NCI-H1092 treated with DMSO at 0.1 percent for 48 hours (cell line): ENCODE measurements around the gene HPSE2.
"Not testable (repeated sequence)": the region's sequence is repeated elsewhere in the genome, so short reads cannot be mapped to it uniquely, and the experiment has no call there.

Experiments used
- DNase-seq: peaks from one replicate; lab custom pipeline; 2025; lab: John Stamatoyannopoulos, UW

Gene HPSE2

DNA sequence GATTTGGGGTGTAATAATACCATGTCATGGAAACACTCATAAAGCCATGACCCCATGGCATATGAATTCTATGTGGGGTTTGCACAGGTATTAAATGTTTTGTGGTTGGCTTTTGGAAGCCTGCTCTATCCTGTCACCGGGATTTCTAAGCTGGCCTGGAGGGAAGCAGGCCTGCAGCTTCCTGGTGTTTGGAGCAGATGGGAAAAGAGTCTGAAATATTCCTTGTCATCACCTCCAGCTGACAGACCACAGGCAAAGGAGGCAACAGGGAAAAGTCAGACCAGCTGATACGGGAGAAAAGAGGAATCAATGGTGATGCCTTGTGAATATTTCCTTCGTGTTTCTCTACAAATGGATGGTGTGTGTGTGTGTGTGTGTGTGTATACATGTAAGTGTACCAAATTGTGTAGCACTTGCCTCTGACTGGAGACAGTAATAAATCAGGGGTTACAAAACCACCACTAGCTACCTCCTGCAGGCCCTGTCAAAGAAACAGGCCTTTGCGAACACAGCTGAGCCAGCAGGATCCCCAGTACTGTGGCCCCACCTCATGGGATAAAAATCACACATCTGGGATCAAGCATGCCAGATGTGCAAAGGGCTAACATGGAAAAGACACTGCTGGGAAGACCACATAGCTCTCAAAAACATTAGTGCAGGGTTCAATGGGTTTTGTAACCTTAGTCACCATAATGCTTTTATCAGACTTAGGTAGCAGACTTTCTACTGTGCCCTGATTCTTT, 668.1 kb downstream of the HPSE2 start:
- DNase-seq, result no peak

DNA sequence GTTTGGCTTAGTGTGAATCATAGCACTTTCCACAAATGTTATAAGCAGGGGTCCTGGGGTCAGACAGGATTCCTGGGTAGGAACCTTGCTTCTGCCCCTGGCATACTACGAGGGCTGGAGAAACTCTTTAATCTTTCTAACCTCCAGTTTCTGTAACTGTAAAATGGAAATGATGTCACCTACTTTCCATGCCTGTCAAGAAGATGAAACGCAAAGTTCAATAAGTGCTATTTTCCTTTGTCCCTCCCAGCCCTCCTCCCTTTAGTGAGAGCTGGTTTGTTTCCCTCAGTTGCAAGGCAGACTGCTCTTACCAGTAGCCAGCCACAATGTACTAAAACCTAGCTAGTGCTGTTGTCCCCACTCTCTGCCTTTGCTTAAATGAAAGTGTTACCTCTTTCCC, 671.8 kb downstream of the HPSE2 start:
- no peak for DNase-seq

DNA sequence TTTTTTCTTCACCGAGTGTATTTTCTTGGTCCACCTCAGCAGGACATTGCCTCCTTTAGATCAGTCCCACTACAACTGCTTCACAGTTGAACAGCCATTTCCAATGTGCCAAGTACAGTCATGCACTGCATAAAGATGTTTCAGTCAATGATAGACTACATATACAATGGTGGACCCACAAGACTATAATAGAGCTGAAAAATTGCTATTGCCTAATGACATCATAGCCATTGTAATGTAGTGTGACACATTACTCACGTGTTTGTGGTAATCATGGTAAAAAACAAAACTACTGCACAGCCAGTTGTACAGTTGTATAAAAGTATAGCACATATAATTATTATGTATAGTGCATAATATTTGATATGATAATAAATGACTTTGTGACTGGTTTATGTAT, 675.1 kb downstream of the HPSE2 start:
- DNase-seq, result no peak

DNA sequence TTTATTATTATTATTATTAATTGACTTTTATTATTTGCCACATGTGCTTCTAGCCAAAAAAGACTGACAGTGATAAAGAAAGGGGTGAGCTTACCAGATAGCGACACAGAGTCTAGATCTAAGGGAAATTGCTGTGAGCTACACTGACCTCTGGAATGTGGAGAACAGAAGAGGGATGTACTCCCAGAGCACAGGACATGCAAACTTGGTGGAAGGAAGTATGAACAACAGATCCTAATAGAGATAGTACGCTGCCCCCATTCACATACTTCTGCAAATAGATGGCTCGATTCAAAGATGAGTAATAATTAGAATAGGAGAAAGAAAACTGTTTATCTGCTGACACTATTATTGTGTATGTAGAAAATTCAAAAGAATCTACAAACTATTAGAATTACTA, 679.6 kb downstream of the HPSE2 start:
- DNase-seq, result no peak

DNA sequence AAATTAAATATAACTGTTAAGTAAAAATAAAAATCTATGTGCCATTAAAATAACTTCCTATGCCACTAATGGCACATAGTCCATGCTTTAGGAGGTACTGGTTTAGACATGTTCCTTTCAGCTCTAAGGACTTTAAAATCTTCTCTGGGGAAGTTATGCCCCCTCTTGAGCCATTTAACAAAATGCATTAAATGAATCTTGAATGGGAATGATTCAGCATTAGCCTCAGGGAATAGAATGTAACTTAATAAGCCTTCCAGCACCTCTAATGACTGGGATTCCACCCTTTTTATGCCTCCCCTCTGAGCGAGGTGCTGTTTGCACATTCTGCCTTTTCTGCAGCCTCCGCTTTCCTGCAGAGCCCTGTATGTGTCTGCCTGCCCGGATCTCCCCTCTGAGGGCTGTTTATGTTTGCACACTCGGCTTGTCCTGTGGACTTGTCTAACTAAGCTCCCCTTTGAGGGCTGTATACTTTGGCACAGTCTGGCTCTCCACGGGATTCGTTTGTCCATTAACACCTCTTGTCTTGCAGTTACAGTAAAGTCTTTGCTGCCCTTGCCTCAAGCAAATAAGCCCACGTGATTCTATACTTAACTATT, 680.5 kb downstream of the HPSE2 start:
- peak; percentile 92 for DNase-seq

DNA sequence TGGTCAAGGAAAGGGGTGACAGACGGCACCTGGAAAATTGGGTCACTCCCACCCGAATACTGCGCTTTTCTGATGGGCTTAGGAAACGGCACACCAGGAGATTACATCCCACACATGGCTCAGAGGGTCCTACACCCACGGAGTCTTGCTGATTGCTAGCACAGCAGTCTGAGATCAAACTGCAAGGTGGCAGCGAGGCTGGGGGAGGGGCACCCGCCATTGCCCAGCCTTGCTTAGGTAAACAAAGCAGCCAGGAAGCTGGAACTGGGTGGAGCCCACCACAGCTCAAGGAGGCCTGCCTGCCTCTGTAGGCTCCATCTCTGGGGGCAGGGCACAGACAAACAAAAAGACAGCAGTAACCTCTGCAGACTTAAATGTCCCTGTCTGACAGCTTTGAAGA, 694.1 kb downstream of the HPSE2 start:
- not testable (repeated sequence) for DNase-seq

DNA sequence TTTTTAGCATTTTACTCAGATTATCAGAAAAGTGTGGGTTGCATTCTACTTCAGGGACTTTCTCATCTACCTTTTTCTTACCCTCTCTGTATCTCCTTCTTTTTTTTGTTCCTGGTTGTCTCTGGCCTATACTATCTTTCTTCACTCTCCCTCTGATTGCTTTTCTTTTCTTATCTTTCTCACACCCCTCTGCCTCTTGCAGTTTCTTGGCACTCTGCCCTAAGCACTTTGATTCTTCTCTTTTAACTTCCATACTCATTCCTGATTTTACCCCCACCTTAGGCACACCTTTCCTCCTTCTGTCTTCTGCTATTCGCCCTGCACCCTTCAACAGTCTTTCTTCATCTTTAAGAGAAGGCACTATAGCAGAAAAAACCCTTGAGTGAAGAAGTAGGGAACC, 696.1 kb downstream of the HPSE2 start:
- DNase-seq, result no peak

DNA sequence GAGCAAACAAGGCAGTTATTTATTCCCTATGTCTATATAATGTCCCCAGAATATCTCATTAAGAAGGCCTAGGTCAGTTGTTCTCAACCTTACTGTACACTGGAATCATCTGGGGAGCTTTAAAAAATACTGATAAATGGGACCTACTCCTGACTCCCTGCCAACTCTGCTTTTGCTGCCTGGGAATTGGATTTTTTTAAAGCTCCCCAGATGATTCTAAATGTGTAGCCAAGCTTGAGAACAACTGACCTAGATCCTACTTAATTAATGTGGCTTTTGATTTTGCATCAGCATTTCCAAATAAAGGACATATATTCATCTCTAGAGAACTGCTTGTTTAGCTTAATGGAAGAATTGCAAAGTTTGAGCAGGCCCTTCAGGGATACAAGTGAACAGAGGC, 697.2 kb downstream of the HPSE2 start:
- DNase-seq, result no peak

DNA sequence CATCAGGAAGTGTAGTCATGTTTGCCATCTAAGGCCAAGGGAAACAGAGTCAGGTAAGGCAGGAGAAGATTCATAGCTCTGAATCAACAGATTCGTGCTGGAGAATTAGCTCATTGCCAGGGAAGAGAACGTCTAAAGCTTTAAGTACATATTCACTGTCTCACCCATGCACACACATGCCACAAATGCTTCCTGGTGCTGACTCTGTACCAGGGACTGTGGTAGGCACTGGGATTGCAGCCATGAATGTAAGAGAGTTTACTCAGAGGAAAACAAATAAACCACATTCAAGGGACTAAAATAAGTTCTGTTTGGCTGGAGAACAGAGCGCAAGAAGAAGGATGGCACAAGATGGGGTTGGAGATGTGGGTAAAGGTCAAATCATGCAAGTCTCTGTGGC, 699.1 kb downstream of the HPSE2 start:
- no peak for DNase-seq

DNA sequence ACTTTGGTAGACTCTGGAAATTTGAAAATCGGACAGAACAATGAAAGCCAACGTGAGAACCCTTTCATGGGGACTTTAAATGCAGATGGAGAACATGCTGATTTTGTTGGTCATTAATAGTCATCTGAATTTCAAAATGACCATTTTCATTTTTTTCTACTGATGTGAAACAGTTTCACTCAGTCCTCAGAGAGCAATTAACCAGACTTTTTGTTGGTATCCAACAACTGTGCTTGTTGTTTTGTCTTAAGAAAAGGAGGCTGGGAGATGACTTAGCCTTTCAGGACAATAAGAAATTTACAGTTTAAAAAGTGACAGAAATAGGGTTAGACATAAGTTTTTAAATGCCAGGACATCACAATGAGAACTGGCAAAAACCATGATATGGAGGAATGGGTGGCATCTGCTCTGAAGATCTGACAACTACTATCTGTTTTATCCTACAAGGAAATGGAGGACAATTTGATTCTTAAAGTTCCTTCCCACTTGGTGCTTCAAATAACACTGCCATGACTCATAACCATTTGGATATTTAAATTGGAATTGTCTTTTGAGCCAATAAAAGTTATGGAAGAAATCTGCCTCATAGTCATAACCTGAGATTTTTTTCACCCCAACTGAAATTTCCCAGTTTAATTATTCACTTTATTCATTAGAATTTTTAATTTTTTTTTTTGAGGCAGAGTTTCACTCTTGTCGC, 701.8 kb downstream of the HPSE2 start:
- no peak for DNase-seq

DNA sequence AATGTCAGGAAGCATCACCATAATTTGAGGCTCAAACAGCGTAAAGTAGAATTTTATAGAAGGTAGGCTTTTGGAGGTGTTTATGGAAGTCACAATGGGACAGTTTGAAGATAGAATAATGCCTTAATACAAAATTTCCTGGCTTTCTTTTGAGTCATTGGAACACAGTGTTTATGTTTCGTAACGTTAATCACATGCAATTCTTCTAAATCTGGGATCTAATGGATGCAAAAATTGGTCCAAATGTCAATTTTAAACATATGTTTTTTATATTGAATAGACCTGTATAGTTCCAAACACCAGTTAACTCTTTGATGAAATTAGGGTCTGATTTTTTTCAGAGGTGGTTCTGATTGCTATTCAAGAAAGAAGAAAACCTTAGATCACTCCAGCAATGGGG, 702.4 kb downstream of the HPSE2 start:
- no peak for DNase-seq

DNA sequence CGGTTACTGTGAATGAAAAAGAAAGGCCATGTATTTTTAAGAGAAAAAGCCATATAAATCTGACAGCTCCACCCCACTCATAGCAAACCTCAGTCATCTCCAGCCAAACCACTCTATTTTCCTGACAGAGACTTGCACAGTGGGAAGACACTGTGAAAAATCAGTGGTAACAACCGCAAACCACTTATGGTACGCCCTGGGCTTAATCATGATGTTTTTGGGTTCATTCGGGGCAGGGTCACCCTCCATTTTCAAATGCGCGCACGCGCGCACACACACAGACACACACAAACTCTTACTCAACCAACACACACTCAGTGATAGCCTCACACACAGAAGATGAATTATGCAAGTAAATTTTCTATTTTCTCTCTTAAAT, 706.9 kb downstream of the HPSE2 start:
- DNase-seq, result no peak

DNA sequence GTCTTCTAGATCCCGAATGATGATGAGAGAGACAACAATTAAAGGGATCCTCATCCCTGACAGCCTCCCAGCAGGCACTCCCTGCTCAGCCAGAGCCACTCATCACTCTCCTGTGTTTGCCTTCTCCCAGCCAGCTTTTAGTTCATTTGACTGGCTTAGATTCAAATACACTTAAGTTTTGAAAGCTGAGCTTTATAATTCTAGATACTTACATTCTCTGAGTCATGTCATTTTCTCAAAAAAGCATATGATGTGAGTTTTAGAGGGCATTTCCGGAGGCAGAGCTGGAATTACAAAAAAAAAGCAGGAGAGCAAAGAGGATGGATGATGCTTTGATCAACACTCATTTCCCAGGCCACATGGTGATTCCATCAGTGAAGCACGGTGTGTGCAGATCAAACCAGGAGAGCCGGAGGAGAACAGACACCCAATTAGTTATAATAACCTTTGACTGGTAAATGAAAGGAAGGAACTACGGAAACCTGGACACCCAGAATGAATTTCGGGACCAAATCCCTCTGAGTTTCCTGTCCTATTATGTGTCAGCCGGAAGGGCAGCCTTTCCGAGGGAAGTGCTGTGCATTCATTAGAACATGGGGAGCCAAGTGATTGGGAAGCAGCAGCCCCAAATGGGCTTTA, 707.4 kb downstream of the HPSE2 start:
- peak; percentile 67 for DNase-seq

DNA sequence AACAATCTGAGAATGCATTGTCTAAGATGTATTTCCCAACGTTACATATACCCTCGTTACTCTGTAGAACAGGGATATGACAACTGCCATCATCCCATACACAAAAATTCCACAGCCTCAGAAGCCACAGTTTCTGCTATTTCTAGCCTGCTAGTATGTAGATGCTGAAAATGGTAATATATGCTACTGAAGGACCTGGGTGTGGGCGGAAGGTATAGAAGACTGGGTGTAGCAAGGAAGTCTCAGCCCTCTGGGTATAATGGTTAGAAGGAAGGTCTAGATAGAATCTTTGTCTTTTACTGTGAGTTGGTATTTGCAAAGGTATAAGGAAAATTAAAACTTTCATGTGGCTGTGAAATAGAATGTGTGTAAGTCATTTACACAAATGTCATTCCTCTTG, 709.7 kb downstream of the HPSE2 start:
- DNase-seq, result no peak

DNA sequence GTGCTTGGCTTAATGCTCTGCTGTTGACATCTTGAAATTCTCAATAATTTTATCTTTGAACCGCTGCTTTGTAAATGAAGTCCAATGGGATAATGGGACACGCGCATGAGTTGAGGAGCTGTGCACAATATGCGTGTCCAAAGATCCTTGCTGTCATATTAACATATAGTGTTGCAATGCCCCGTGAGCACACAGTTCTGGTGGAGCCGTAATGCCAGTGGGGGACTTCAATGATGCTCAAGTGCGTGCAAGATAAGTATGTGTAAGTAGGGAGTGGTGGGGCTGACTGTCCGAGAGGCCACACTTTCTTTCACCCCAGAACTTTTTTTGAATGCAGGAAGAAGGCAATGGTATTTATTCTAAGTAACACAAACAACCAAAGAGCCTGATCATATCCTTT, 711.5 kb downstream of the HPSE2 start:
- no peak for DNase-seq

DNA sequence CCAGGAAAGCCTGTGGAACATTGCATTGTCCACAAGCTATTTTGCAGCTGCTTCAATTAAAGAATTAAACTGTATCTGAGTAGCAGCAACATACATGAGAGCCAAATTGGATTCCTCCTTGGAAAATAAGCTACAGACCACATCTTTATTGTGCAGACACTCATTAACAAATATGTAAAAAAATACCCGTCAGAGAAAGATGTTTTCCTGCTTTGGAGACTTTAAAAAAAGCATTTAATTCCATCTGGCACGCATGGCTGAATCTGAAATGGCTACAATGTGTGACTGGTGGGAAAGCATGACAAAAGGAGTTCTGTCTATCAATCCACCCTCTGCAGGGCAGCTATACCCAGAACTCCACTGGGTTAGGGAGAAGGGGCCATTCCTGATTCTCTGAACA, 715.8 kb downstream of the HPSE2 start:
- no peak for DNase-seq

DNA sequence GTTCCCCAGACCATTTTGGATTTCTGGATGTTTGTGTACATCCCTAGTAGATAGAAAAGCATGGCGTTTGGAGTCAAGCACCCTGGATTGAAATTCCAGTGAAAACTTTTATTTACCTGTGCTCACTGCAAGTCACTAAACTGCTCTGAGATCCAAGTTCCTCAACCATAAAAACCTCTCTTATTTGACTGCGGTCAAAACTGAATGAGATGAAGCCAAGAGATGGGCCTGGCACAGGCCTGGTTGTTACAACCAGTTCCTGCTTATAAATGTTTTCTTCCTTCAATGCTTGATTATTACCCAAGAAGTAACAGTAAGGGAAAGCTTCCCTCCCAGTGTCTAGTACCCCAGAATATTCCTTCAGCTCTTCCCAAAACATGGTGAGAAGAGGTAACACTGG, 718.0 kb downstream of the HPSE2 start:
- no peak for DNase-seq

DNA sequence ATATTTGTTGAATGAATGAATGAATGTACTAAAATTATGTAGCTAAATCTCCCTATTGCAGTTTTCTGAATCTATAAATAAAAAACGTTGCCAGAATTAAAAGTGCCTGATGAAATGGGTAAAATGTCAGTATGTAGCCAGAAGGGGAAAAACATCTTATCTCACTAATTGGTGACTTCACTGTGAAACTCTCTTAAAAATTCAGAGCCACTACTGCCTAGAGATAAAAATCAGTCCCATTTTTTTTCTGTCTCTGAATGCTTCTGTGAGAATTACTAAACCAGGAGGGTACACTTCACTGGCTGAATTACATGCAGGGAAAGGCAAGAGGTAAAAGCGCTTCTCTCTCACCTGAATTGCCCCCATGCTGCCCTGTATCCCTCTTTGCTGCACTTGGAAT, 719.3 kb downstream of the HPSE2 start:
- no peak for DNase-seq

DNA sequence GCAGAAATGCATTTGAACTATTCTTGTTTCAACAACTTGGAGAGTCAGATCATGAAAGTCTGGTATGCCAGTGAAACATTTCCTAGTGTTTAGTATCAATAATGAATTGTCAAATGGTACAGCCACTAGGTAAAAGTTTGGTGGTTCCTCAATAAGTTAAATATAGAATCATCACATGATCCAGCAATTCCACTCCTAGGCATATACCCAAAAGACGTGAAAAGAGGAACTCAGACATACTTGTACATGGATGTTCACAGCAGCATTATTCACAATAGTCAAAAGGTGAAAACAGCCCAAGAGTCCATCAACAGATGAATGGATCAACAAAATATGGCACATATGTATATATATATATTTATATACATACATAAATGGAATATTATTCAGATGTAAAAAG, 721.9 kb downstream of the HPSE2 start:
- no peak for DNase-seq

DNA sequence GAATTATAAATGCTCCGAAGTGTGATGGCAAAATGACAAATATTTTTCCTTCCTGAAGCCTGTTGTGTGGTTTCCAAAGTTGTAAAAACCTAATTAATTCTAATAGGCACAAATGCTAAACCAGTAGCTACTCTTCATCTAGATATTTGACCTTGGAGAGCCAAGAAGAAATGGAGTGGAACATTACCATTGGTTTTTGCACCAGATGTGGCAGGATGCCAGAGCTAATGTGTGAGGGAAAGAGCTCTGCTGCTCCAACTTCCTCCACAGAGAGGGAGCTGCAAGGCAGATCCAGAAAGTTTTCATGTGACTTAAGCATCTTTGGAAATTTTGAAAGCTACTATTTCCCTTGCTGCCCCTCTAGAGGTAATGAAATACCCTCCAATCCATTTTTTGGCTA, 723.8 kb downstream of the HPSE2 start:
- peak; percentile 5 for DNase-seq

DNA sequence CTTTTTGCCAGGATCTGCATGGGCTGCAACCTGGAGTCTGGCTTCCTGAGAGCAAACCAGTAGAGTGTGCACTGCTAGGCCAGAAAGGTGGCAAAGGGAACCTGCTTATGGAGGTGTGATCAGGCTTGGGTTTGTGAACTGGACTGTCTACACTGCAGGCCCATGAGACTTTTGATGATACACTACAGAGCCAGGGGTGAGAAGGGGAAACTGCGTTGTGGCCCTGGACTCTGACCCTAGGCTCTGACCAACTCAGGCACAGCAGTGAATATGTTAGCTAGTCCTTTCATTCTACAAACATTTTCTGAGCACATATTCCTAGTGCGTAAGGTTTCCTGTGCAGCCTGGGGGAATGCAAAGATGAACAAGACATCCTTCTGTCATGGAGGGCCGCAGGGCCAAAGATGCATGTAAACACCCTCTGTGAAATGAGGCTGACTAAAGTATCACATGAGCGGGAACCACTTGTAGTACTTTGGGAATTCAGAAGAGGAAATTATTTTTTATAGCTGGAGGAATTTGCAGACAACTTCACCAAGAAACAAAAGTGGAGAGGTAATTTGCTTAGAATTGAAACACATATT, 725.1 kb downstream of the HPSE2 start:
- DNase-seq, result no peak

DNA sequence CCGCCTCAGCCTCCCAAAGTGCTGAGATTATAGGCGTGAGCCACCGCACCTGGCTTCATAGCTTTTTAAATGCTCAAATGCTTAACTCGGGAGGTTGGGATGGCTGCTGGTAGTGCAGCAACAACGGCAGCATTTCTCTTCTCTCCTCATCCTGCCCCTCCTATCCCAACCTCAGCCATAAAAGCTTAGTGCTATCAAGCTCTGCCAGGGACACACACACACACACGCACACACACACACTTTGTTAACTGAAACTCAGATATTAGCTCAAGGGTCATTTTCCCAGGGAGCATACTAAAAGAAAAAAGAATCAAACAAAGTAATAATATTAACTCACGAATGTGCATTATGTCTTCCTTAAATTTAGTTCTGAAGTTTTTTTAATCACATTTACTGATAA, 725.9 kb downstream of the HPSE2 start:
- DNase-seq, result no peak

DNA sequence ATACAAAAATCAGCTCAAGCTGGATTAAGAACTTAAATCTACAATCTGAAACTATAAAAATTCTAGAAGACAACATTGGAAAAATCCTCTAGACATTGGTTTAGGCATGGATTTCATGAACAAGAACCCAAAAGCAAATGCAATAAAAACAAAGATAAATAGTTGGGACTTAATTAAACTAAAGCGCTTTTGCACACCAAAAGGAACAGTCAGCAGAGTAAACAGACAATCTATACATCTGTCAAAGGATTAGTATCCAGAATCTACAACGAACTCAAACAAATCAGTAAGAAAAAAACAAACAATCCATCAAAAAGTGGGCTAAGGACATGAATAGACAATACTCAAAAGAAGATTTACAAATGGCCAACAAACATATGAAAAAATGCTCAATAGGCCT, 733.1 kb downstream of the HPSE2 start:
- DNase-seq, result not testable (repeated sequence)
